ENCODE results near the gene ARPIN. TPM values are rescaled to one million over a fixed set of nuclear protein-coding genes. Genes with fewer than 3 reads are reported as not detected.
"Not testable (repeated sequence)": the region's sequence is repeated elsewhere in the genome, so short reads cannot be mapped to it uniquely, and the experiment has no call there.

Gene ARPIN
- polyA plus RNA-seq, 3 donors: 9.7 to 19.3 (median 14.0) TPM

DNA sequence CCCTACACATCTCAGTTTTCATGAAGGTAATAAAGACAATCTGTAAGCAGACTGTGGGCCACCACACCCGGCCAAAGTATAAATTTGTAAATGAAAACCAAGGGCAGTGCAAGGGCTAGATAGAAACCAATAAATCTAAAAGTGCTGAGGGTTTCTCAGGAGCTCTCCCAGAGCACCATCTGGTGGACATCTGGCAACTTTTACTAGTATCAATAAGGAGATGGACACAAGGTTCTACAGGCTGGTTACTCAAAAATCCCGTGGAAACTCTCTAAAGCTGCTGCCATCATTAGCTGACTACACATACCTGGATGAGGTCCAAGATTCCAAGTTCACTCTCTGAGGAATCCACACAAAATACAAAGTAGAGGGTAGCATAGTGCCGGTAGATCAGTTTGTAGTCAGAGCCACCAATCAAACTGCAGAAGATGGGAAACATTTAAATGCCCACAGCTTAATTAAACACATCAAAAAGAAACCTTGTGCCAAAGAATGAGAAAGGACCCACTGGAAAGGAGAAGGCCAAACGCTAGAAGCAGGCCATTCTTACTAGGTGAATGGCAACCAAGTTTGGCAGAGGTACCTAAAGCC, 24.4 kb downstream of the ARPIN start:
- Histone ChIP-seq H2AFZ (ENCODE audit: insufficient read depth, low read depth, low read length, poor library complexity, severe bottlenecking) (no peak overlapping the region), H4K20me1 (ENCODE audit: insufficient read depth, low read length) (peaks cover 14% of the 10 kb centered on the region), H3K27ac (ENCODE audit: low read depth in 1 of 2, low read length in 2 of 2) (no peak overlapping the region), H3K9ac (ENCODE audit: insufficient read depth, low read length, poor library complexity, severe bottlenecking) (no peak overlapping the region), H3K9me3 (replicated peaks in 1 of 2; ENCODE audit: control insufficient read depth in 1 of 2, insufficient read depth in 1 of 2, low read length in 2 of 2) (no peaks in the 10 kb centered on the region), H3K4me1 (ENCODE audit: control insufficient read depth in 1 of 2, insufficient read depth in 2 of 2, low read length in 2 of 2) (peaks cover 22 to 39% of the 10 kb centered on the region in 2 donors), H3K79me2 (ENCODE audit: insufficient read depth, low read length) (peaks cover 60% of the 10 kb centered on the region), H3K27me3 (ENCODE audit: control insufficient read depth in 2 of 2, insufficient read depth in 2 of 2, low read length in 2 of 2) (no peaks in the 10 kb centered on the region), H3K4me3 (replicated peaks in 1 of 3; ENCODE audit: low read depth in 2 of 3, low read length in 3 of 3) (no peak overlapping the region), H3K36me3 (replicated peaks in 1 of 2; ENCODE audit: control insufficient read depth in 1 of 2, insufficient read depth in 2 of 2, low read length in 2 of 2) (peaks cover 47 to 48% of the 10 kb centered on the region in 2 donors), H3K4me2 (replicated peaks; ENCODE audit: extremely low read depth, low read length, poor library complexity, severe bottlenecking) (no peak overlapping the region)
- peaks cover 31% of the 10 kb centered on the region for H3K4me1 Mint-ChIP-seq
- peaks cover 45 to 56% of the 10 kb centered on the region in 2 donors for H3K36me3 Mint-ChIP-seq
- H3K4me3 Mint-ChIP-seq: no peak overlapping the region
- intact Hi-C loops (cut with micrococcal nuclease): loop anchor here in 1 of 2 donors (2.0 kb wide), 1 partner anchor 130 kb away; no protein-coding TSS in a partner anchor
- peaks cover 0 to 1% (median 0%) of the 10 kb centered on the region in 3 donors for H3K27me3 Mint-ChIP-seq (ENCODE audit: low read depth in 3 of 3)
- 100% methylated on average over 3 of the region's 4 CpGs for WGBS (ENCODE audit: insufficient coverage)
- peaks cover 0 to 6% (median 5%) of the 10 kb centered on the region in 7 donors for H3K9me3 Mint-ChIP-seq
- peak overlapping the region in 3 of 7 donors; percentile 28 to 72 (median 41) for H3K27ac Mint-ChIP-seq
- DNase-seq: peak in 2 of 3 donors; percentile 54 to 76
- TF ChIP-seq, protein P1, sequence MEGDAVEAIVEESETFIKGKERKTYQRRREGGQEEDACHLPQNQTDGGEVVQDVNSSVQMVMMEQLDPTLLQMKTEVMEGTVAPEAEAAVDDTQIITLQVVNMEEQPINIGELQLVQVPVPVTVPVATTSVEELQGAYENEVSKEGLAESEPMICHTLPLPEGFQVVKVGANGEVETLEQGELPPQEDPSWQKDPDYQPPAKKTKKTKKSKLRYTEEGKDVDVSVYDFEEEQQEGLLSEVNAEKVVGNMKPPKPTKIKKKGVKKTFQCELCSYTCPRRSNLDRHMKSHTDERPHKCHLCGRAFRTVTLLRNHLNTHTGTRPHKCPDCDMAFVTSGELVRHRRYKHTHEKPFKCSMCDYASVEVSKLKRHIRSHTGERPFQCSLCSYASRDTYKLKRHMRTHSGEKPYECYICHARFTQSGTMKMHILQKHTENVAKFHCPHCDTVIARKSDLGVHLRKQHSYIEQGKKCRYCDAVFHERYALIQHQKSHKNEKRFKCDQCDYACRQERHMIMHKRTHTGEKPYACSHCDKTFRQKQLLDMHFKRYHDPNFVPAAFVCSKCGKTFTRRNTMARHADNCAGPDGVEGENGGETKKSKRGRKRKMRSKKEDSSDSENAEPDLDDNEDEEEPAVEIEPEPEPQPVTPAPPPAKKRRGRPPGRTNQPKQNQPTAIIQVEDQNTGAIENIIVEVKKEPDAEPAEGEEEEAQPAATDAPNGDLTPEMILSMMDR (IDR thresholded peaks at IDR 0.05): peak; percentile 68

DNA sequence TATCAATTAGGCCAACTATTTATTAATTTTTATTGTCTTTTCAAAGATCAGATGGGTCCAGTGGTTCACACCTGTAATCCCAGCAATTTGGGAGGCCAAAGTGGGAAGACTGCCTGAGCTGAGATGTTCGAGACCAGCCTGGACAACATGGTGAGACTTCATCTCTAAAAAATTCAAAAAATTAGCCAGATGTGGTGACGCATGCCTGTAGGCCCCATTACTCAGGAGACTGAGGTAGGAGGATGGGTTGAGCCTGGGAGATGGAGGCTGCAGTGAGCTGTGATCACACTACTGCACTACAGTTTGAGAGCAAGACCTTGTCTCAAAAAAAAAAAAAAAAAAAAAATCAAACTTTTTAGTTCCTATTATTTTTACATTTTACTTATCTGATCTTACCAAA, 27.1 kb downstream of the ARPIN start:
- TF ChIP-seq, protein P1 (IDR thresholded peaks at IDR 0.05): no peak
- peaks cover 0 to 12% of the 10 kb centered on the region in 2 donors for H3K4me1 ChIP-seq (ENCODE audit: control insufficient read depth in 1 of 2, insufficient read depth in 2 of 2, low read length in 2 of 2)
- no peak overlapping the region for H3K4me3 Mint-ChIP-seq
- H3K9ac ChIP-seq (ENCODE audit: insufficient read depth, low read length, poor library complexity, severe bottlenecking): no peak overlapping the region
- H3K36me3 ChIP-seq (replicated peaks in 1 of 2; ENCODE audit: control insufficient read depth in 1 of 2, insufficient read depth in 2 of 2, low read length in 2 of 2): peaks cover 68 to 74% of the 10 kb centered on the region in 2 donors
- peaks cover 0 to 6% (median 5%) of the 10 kb centered on the region in 7 donors for H3K9me3 Mint-ChIP-seq
- H3K4me3 ChIP-seq (replicated peaks in 1 of 3; ENCODE audit: low read depth in 2 of 3, low read length in 3 of 3): no peak overlapping the region
- H3K27me3 ChIP-seq (ENCODE audit: control insufficient read depth in 2 of 2, insufficient read depth in 2 of 2, low read length in 2 of 2): no peaks in the 10 kb centered on the region
- H3K9me3 ChIP-seq (replicated peaks in 1 of 2; ENCODE audit: control insufficient read depth in 1 of 2, insufficient read depth in 1 of 2, low read length in 2 of 2): no peaks in the 10 kb centered on the region
- no peaks in the 10 kb centered on the region for H3K27me3 Mint-ChIP-seq (ENCODE audit: low read depth in 3 of 3)
- H3K79me2 ChIP-seq (ENCODE audit: insufficient read depth, low read length): peaks cover 44% of the 10 kb centered on the region
- H3K4me2 ChIP-seq (replicated peaks; ENCODE audit: extremely low read depth, low read length, poor library complexity, severe bottlenecking): no peak overlapping the region
- no peak overlapping the region for H3K27ac ChIP-seq (ENCODE audit: low read depth in 1 of 2, low read length in 2 of 2)
- peaks cover 6% of the 10 kb centered on the region for H4K20me1 ChIP-seq (ENCODE audit: insufficient read depth, low read length)
- 100% methylated on average over 1 of the region's 2 CpGs for WGBS (ENCODE audit: insufficient coverage)
- no peak overlapping the region for H2AFZ ChIP-seq (ENCODE audit: insufficient read depth, low read depth, low read length, poor library complexity, severe bottlenecking)
- DNase-seq: no peak
- H3K4me1 Mint-ChIP-seq: peaks cover 8% of the 10 kb centered on the region
- peak overlapping the region in 6 of 7 donors; percentile 2 to 85 (median 74) for H3K27ac Mint-ChIP-seq
- intact Hi-C loops (cut with micrococcal nuclease): loop anchor here in 1 of 2 donors (2.0 kb wide), 1 partner anchor 125 kb away; no protein-coding TSS in a partner anchor
- H3K36me3 Mint-ChIP-seq: peaks cover 58 to 81% of the 10 kb centered on the region in 2 donors

DNA sequence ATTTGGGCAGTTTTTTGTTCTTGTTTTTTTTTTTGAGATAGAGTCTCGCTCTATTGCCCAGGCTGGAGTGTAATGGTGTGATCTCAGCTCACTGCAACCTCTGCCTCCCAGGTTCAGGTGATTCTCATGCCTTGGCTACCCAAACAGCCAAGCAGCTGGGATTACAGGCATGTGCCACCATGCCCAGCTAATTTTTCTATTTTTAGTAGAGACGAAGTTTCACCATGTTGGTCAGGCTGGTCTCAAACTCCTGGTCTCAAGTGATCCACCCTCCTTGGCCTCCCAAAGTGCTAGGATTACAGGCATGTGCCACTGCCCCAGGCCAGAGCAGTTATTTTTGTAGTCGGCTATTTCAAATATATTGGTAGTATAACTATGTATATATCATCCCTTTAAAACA, 27.6 kb downstream of the ARPIN start:
- H3K9me3 ChIP-seq (replicated peaks in 1 of 2; ENCODE audit: control insufficient read depth in 1 of 2, insufficient read depth in 1 of 2, low read length in 2 of 2); H3K9me3 Mint-ChIP-seq; H2AFZ ChIP-seq (ENCODE audit: insufficient read depth, low read depth, low read length, poor library complexity, severe bottlenecking); H3K4me1 ChIP-seq (ENCODE audit: control insufficient read depth in 1 of 2, insufficient read depth in 2 of 2, low read length in 2 of 2); H3K4me2 ChIP-seq (replicated peaks; ENCODE audit: extremely low read depth, low read length, poor library complexity, severe bottlenecking); H3K27me3 ChIP-seq (ENCODE audit: control insufficient read depth in 2 of 2, insufficient read depth in 2 of 2, low read length in 2 of 2); intact Hi-C loops (cut with micrococcal nuclease); H3K4me3 ChIP-seq (replicated peaks in 1 of 3; ENCODE audit: low read depth in 2 of 3, low read length in 3 of 3); H3K9ac ChIP-seq (ENCODE audit: insufficient read depth, low read length, poor library complexity, severe bottlenecking); H3K4me3 Mint-ChIP-seq; H3K4me1 Mint-ChIP-seq; H3K27me3 Mint-ChIP-seq (ENCODE audit: low read depth in 3 of 3); H4K20me1 ChIP-seq (ENCODE audit: insufficient read depth, low read length); DNase-seq: not testable (repeated sequence)
- peaks cover 71 to 78% of the 10 kb centered on the region in 2 donors for H3K36me3 ChIP-seq (replicated peaks in 1 of 2; ENCODE audit: control insufficient read depth in 1 of 2, insufficient read depth in 2 of 2, low read length in 2 of 2)
- peak overlapping the region; percentile 48 to 75 for H3K27ac ChIP-seq (ENCODE audit: low read depth in 1 of 2, low read length in 2 of 2)
- WGBS (ENCODE audit: insufficient coverage): no CpG with 5 or more reads among the region's 3 CpGs
- H3K36me3 Mint-ChIP-seq: peaks cover 59 to 82% of the 10 kb centered on the region in 2 donors
- peaks cover 40% of the 10 kb centered on the region for H3K79me2 ChIP-seq (ENCODE audit: insufficient read depth, low read length)
- H3K27ac Mint-ChIP-seq: peak overlapping the region in 5 of 7 donors; percentile 46 to 89 (median 82)

Measured in CD14-positive monocyte (primary cell).